Fibroblast of the conjunctiva (primary cell): ENCODE measurements around the gene VSIR.

Experiments
- DNase-seq: peaks from one replicate; pipeline ENCODE4 v3.0.0-alpha.2; 2010; ENCODE audit warnings: low read depth

Gene VSIR

DNA sequence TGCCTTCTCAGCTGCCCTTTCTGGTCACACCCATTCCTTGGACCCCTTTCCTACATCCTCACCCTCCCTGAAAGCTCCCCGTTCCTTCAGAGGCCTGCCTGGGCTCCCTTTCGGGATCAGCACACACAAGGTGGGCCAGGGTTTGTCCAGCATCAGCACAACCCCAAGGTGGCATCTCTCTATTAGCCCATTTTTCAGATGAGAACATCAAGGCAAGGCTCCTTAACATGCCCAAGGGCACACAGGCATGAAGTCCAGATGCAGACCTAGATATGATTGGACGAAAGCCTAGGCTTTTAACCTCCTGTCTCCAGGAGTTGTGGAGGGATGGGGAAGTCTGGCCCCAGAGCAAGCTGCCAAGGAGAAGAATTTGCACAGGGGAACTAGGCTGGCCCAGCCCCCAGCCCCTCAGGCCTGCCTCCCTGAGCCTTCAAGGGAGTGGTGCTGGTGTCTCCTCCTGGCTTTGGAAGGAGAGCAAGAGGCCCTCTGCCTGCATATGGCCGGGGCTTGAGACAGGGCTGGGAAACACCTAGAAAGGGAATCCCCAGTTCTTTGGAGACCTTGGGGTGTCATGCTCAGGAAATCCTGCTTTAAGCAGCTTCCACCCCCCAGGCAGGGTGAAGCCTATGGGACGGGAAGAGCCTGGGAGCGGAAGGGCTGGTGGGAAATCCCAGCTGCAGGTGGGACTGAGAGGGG lies 9.0 kb upstream of the VSIR start:
- DNase-seq, result no peak

- no peak for DNase-seq
Observed at GRCh38 chr10:71780719-71781118, 7.4 kb upstream of the VSIR start.

DNA sequence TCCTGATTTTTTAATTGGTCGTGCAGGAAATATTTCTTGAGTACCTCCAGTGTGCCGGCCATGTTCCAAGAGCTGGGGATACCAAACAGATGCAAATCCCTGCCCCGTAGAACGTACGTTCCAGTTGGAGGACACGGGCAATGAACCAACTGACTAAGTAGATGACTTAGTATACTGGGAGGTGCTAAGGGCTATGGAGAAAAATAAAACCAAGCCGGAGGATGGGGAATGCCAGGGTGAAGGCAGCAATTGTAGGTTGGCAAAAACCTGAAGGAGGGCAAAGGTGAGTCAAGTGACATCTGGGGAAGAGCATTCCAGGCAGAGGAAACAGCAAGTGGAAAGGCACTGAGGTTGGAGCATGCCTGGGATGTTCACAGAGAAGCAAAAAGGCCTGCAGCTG lies 6.8 kb upstream of the VSIR start:
- no peak for DNase-seq

GRCh38 chr10:71779641-71780040 lies 6.3 kb upstream of the VSIR start:
- DNase-seq, result no peak

DNA sequence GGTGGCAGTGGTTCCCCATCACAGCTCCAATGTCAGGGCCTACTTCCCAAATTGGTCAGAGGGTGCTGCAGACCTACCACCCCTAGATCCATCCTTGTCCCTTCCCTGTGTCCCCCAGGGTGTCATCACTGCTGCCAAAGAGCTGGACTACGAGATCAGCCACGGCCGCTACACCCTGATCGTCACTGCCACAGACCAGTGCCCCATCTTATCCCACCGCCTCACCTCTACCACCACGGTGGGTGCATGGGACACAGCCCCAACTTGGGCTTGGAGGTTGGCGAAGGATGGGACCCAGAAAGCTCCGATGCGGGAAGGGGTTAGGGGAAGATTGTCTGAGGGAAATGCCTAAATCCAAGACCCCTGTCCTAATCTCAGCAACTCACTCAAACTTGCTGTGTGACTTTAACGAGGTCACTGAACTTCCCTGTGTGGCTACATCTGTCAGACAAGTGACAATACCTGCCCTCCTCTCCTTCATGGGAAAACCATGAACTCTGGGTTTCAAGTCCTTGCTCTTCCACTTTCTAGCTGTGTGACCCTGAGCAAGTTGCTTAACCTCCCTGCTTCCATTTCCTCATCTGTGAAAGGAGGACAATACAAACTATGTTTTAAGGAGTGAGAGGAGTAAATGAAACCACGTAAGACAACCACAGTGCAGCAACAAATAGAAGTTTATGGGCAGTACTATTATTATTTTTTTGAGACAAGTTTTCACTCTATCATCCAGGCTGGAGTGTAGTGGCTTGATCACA lies 4.9 kb upstream of the VSIR start:
- DNase-seq, result no peak

GRCh38 chr10:71777213-71777985 lies 4.1 kb upstream of the VSIR start:
- DNase-seq, result no peak

DNA sequence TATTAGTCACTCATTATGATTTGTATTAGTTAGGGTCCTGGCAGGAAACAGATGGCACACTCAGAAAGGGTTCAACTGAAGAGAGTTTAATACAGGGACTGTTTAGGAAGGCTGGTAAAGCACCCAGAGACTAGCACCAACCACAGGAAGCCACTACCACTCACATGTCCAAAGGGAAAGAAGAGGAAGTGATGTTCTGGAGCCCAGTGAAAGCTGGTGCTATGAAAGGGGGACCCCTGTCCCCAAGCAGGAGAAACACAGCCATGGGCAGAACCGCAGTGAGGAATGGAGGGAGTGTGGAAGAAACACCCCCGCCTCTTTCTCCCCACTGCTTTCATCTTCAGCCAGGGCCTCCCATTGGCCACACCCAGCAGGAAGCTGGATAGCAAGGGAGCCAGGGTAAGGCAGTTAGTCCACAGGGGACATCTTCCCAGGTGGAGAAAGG lies 3.2 kb upstream of the VSIR start:
- DNase-seq, result no peak

- DNase-seq, result no peak
Observed at GRCh38 chr10:71774916-71775702, 1.8 kb upstream of the VSIR start.

GRCh38 chr10:71772832-71773220 lies 494 bp downstream of the VSIR start:
- no peak for DNase-seq

DNA sequence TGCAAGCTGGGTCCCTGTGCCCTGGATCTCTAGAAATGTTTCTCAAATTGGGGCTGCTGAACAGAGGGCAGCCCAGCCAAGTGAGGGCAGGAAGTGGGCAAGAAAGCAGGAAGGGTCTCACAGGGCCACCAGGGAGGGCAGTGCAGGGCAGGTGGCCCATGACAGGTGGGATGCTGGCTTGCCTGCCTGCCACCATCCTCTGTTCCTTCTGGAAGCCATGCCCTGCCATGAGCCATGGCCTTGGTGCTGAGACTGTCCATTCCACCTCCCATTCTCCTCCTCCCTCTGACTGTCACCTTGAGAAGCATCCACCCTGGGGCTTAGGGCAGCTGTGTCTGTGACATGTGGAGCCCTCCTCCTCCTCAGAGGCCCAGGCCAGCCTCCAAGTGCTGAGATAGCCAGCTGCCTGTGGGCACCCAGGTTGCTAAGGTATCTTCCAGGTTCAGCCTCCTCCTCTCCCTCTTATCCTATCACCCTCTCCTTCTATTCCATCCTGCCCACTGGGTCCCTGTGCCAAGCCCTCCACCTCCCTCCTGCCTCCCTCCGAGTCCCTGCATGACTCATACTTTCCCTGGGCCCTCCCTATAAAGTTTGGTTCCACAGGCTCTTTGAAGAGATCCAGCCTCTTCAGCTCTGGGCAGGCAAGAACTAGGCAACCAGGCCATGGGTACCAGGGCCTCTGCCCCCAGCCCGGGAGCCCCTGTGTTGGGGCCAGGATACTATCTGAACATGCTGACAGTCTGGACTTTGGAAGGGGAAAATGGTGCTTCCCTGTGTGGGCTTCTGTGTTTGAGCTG lies 1.3 kb downstream of the VSIR start:
- peak; percentile 59 for DNase-seq

DNA sequence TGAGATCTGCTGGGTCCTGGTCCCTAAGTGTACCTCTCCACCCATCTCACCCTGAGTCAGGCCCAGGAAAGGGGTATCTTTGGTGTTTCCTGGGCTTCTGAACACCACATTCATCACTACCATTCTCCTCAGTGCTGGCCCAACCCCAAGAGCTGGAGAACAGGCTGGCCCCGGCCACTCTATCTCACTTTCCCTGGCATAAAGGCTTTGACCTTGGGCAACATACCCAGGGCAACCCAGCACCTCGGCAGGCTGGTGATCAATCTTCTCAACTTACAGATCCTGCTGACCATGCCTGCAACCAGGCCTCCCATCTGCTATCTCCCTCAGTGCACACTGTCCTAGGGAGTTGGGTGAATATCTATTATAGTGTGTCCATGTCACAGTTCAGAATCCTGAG lies 2.1 kb downstream of the VSIR start:
- DNase-seq, result no peak

GRCh38 chr10:71770789-71771188 lies 2.5 kb downstream of the VSIR start:
- no peak for DNase-seq

DNA sequence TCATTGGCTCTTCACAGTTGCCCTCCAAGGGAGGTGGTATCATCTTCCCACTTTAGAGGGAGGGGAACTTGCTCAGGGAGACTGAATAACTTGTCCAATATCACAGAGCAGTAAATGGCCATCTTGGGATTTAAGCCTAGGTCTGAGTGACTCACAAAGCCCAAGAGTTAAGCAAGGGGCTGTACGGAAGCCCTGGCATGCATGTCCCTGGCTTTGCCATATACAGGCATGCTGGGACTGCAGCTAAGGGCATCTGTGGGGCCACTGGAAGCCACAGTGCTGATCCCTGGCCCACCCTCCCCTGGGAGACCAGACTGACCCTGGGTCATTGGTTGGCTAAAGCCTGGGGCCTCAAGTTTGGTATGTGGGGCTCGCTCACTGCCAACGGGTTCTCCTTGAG lies 3.1 kb downstream of the VSIR start:
- DNase-seq, result no peak

DNA sequence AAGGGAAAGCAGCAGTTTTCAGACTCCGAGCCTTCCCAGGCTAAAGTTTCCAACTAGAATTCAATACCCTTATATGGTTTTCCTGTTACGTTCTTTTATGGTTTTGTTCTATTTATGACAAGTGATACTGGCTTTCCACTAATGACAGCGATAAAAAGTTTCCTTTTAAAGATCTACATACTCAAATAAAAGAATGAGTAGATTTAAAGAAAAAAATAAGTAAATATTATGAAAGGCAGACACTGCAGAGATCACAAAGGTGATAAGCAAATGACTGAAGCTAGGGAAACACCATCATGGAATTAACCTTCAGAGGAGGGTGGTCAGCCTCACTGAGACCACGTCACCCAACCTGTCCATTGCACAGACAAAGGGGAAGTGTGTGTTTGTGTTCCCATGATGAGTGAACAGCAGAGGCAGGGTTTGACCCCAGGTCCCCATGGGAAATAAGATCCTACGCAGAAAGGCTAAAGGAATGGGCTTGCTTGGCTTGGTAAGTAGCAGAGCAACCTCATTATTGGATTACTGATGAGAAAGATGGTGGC lies 4.0 kb downstream of the VSIR start:
- DNase-seq, result no peak

- peak; percentile 32 for DNase-seq
Observed at GRCh38 chr10:71767420-71768035, 5.8 kb downstream of the VSIR start.

DNA sequence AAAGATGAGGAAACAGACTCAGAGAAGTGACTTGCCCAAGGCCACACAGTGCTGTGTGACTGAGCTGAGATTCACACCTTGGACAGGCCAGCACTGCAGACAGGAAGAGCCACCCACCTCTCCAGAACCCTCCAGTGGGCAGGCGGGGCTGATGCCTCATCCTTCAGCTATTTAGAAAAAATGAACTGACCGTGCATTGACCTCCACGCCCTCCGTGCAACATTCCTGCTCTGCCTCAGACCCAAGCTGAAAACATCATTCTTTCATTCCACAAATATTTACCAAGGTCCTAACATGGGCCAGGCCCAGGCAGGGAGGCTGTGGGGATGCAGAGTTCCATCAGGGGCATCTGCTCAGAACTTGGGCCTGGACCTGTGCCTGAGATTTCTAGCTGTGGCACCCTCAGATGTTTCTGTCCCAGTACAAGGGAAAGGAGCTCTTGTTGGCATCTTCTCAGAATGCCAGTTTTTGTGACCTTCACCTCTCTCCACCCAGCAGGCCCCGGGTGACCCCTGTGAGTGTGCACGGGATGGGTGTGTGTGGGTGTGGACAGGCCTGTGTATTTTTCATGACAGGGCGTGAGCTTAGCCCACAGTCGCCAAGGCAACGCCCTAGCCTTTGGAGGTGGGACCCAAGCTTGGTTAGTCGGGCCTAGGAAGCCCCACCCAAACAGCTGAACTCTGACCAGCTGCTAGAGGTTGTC lies 6.5 kb downstream of the VSIR start:
- DNase-seq, result peak; percentile 91

- no peak for DNase-seq
Observed at GRCh38 chr10:71765906-71766716, 7.2 kb downstream of the VSIR start.

DNA sequence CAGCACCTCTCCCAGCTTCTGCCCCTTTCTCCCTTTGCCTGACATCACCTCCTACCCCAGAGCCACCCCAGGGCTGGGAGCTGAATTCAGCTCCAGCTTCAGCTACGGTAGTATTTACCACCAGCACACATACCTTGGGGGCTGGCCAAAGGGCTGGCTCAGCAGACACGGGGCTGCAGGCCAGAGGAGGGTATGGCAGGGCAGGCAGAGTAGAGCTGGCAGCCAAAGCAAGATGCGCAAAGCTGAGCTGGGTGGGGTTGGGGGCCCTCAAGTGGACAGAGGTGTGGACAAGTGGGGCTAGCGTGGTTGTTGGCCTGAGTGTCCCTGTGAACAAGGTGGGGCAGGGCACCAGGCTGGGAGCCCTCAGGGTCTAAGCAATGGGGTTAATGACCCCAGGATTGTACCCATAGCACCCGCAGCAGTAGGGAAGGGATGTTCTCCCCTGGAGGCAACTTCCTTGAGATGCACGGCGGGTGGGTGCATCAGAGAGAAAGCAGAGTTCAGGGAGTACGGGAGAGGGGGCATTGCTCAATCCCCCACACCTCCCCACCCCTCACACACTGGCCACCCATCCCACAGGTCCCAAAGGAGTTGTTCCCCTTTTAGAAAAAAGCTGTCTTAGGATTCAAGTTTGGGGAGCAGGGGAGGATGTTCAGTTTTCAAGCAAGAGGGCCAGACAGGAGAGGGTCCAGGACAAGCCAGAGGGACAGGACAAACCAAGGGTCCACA lies 8.0 kb downstream of the VSIR start:
- DNase-seq, result peak; percentile 22
